GM18508 (cell line): ENCODE measurements around the gene EFHD1.
"Not testable (repeated sequence)": the region's sequence is repeated elsewhere in the genome, so short reads cannot be mapped to it uniquely, and the experiment has no call there.

Experiments used
- ATAC-seq: cut with Tn5 transposase; IDR thresholded peaks from one replicate; pipeline ENCODE4 v1.9.1; 2021; ENCODE audit warnings: moderate number of reproducible peaks; ENCODE audit not compliant: insufficient read depth, unreplicated experiment

Gene EFHD1

DNA sequence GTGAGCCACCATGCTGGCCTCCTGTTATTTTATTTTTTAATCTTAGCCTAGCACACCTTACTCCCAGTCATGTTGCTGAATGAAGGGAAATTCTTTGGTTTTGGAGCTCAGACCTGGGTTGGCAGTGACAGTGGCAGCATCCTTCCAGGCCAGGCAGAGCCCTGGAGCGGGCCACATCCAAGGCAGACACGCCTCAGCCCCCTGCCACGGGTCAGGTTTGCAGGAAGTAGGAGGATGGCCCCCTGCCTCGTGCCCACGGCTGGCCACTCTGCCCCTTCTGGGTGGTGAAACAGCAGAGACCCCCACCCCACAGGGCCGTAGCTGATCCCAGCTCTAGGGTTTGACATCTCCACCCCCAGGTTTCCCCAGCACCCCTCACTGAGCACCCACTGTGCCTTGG is 11.7 kb downstream of the EFHD1 start:
- no peak for ATAC-seq

GRCh38 chr2:232646726-232647125 is 13.3 kb downstream of the EFHD1 start:
- no peak for ATAC-seq

- no peak for ATAC-seq
These were observed 13.9 kb downstream of the EFHD1 start for GRCh38 chr2:232647261-232647660.

DNA sequence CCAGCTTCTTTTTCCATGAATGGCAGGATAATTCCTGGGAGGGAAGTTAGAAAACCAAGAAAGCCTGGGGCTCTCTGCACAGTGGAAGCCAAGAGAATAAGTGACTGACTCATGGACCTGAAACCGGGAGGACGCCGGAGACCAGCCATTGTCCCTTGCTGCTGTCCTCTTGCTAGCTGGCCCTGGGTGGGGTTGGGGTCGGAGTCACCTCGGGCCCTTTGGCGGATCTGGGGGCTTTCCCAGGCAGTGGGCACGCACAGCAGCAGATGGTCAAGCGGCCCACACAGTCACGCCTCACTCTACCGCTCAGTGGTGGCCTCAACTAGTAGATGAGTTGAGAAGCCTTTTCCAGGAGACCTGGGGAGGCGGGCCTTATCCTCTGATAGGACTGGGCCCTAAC is 15.6 kb downstream of the EFHD1 start:
- no peak for ATAC-seq

DNA sequence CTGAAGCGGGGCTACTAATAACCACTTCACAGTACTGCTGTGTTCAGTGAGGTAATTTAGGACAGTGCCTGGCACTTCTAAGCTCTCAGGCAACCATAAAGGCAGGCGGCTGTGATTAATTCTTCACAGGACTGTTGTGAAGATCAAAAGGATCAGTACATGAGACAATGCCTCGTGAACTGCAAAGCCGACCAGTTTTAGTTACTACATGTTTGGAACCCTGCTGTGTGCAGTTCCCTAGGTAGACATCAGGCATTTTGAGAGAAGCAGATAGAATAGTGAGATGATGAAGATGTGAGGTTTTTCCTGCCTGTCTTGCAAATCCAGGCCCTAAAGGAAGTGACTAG is 19.1 kb downstream of the EFHD1 start:
- ATAC-seq, result no peak

DNA sequence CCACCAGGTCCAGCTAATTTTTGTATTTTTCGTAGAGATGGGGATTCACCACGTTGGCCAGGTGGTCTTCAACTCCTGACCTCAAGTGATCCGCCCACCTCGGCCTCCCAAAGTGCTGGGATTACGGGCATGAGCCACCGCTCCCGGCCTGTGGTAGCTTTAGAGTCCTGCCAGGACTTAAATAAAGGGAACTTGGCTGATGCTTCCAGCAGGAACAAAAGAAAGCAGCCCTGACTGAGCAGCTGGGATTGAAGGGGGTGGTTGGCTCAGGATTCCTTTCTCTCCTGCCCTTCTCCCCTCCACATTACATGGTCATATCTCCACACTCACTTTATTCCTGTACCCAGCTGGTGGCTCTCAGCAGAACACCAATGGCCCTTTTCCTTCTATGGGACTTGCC is 20.0 kb downstream of the EFHD1 start:
- ATAC-seq, result no peak

- ATAC-seq, result no peak
These were observed 22.0 kb downstream of the EFHD1 start for GRCh38 chr2:232655392-232655791.

GRCh38 chr2:232658217-232658785 is 24.9 kb downstream of the EFHD1 start:
- no peak for ATAC-seq

GRCh38 chr2:232659359-232659758 is 26.0 kb downstream of the EFHD1 start:
- ATAC-seq, result no peak

- no peak for ATAC-seq
These were observed 29.3 kb downstream of the EFHD1 start for GRCh38 chr2:232662486-232663260.

GRCh38 chr2:232666051-232666805 is 32.8 kb downstream of the EFHD1 start:
- ATAC-seq, result no peak

DNA sequence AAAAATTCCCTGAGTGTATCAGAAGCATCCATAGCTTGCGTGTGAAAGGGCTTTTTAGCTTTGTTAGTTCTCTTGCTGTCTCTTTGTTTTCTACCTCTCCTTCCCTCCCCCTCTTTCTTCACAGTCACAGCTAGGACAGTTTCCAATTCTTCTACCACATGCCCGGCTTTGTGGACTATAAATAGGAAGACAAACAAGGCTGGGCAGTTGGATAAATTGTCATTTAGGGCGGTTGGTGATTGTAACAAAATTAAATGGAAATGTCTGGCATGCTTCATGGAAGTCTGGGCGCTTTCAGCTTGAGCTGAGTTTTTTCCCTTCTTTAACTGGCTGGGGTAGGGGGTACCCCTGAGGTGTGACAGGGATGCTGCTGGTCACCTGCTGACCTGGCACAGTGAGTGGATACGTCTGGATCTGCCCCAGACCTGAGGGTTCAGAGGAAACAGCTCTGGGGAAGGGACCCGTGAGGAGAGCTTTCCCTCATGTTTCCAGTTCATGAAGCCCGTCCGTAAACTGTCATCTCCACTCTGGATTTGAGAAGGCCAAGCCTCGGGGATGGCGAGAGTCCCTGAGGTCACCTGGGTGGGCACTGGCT is 34.7 kb downstream of the EFHD1 start:
- no peak for ATAC-seq

GRCh38 chr2:232668805-232669444 is 35.5 kb downstream of the EFHD1 start:
- ATAC-seq, result no peak

GRCh38 chr2:232672588-232672987 is 39.2 kb downstream of the EFHD1 start:
- no peak for ATAC-seq

DNA sequence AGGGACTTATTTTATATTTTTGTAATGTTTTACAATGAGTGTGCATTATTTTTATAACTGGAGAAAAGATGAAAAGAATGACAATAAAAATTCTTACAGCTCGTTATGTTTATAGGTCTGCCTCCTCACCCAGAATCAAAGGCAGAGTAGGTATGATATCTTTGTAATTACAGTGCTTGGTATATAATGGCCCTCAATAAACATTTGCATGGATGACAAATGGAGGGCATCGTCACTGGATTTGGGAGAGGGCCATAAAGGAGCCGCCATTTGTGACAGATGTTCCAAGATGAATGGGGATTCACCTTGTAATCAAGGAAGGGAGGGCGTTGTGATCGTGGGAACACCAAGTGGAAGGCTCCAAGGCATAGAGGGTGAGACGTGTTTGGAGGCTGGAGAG is 41.1 kb downstream of the EFHD1 start:
- ATAC-seq, result no peak

DNA sequence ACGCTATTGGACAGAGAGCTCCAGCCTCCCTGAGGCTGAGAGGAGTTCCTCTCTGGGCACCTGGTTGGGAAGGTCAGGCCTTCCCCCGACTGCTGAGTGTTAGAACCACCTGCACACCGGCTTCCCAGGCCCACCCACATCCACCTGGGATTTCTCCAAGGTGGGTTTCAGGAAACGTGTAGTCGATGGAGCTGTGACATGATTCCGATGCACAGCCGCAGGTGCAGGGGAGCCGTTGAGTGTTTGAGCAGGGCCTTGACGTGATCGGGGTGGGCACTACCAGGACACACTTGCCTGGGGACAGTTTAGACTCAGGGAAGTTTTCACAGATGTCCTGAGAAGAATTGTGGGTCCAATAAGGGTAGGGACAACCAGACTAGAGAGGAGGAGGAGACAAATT is 42.0 kb downstream of the EFHD1 start:
- ATAC-seq, result no peak

GRCh38 chr2:232680006-232680405 is 46.6 kb downstream of the EFHD1 start:
- no peak for ATAC-seq

- ATAC-seq, result no peak
These were observed 48.1 kb downstream of the EFHD1 start for GRCh38 chr2:232681527-232681926.

GRCh38 chr2:232683368-232683767 is 50.0 kb downstream of the EFHD1 start:
- no peak for ATAC-seq

GRCh38 chr2:232685391-232685790 is 52.0 kb downstream of the EFHD1 start:
- not testable (repeated sequence) for ATAC-seq
